HG03135 (cell line): ENCODE results near the gene ENDOG.
"Not testable (repeated sequence)": the region's sequence is repeated elsewhere in the genome, so short reads cannot be mapped to it uniquely, and the experiment has no call there.

ENCODE experiments used
- ATAC-seq: cut with Tn5 transposase; IDR thresholded peaks from one replicate; pipeline ENCODE4 v1.9.1; 2021; ENCODE audit warnings: mild to moderate bottlenecking, moderate library complexity; ENCODE audit not compliant: unreplicated experiment

ENDOG gene

GRCh38 chr9:128860937-128861336 is 42.6 kb downstream of the ENDOG start:
- no peak for ATAC-seq

- ATAC-seq, result no peak
Measured at GRCh38 chr9:128861501-128861900, 43.2 kb downstream of the ENDOG start.

- no peak for ATAC-seq
Measured at GRCh38 chr9:128862401-128862851, 44.1 kb downstream of the ENDOG start.

- peak; percentile 60 for ATAC-seq
Measured at GRCh38 chr9:128863647-128864046, 45.3 kb downstream of the ENDOG start.

GRCh38 chr9:128870128-128870940 is 52.0 kb downstream of the ENDOG start:
- no peak for ATAC-seq

- not testable (repeated sequence) for ATAC-seq
Measured at GRCh38 chr9:128870941-128871265, 52.6 kb downstream of the ENDOG start.
